AG04450 (cell line): ENCODE measurements around the gene JMJD8. TPM values are rescaled to one million over a fixed set of nuclear protein-coding genes. Genes with fewer than 3 reads are reported as not detected.

Source experiments
- CTCF ChIA-PET: fragments of 300-600, 350-600 bp; formaldehyde crosslinking; extraction: SDS; loops from one replicate; lab custom pipeline; 2022; ENCODE audit warnings: antibody characterized with exemption, inconsistent platforms; lab: Charles Lee
- POLR2A ChIA-PET: fragments of 350-600 bp; formaldehyde crosslinking; extraction: SDS; loops from one replicate; lab custom pipeline; 2021; ENCODE audit warnings: antibody characterized with exemption, inconsistent platforms; lab: Yijun Ruan, JAX
- DNase-seq: peaks from one replicate; pipeline ENCODE4 v3.0.0-alpha.2; 2011; ENCODE audit warnings: low read depth, low spot score
- H3K27ac ChIP-seq: one replicate; pipeline ENCODE4 v1.5.1; 2012; ENCODE audit warnings: low read depth, low read length, control low read depth
- H3K27me3 ChIP-seq: one replicate; pipeline ENCODE4 v1.6.0; 2012; ENCODE audit warnings: low read length; ENCODE audit not compliant: control insufficient read depth, insufficient read depth
- H3K4me3 ChIP-seq: 2 replicates; pipeline ENCODE4 v1.5.1; 2011; ENCODE audit warnings: mild to moderate bottlenecking, low read depth, low read length, control low read depth
- H3K9me3 ChIP-seq: 2 replicates; pipeline ENCODE4 v1.5.1; 2012; ENCODE audit warnings: low read length; ENCODE audit not compliant: control insufficient read depth, insufficient read depth
- CTCF ChIP-seq: IDR thresholded peaks from 2 replicates; pipeline ENCODE4 v1.5.1; 2011; ENCODE audit warnings: low read depth, low read length, control low read depth, inconsistent platforms
- polyA plus RNA-seq: library from polyadenylated mRNA; depleted of rRNA; stranded (reverse); fragments of >200 nt; gene quantifications from 2 replicates; pipeline ENCODE4 v1.2.3, GENCODE V29; 2011

JMJD8 gene
- polyA plus RNA-seq, 1 experiment: 33.1 TPM

- peak; percentile 50 for TF ChIP-seq CTCF
- Histone ChIP-seq H3K9me3 (no peaks in the 10 kb centered on the region; the same call in 1 of the 2 replicates), H3K27me3 (no peaks in the 10 kb centered on the region), H3K4me3 (no peak overlapping the region), H3K27ac (peak overlapping the region; percentile 39)
- POLR2A ChIA-PET: interaction anchor here (0.7 kb wide), 1 partner anchor 73 kb away, joined by 3 read pairs; no protein-coding TSS in a partner anchor
- CTCF ChIA-PET: interaction anchor here (1.0 kb wide), 1 partner anchor 16 kb away, joined by 3 read pairs; no protein-coding TSS in a partner anchor
- DNase-seq: peak; percentile 55
Measured at GRCh38 chr16:660459-661183, 23.5 kb downstream of the JMJD8 start.

- H3K27me3 ChIP-seq: no peaks in the 10 kb centered on the region
- ChIA-PET CTCF (no interaction called here), POLR2A (no interaction called here)
- no peak for TF ChIP-seq CTCF
- no peak for DNase-seq
- no peak overlapping the region for H3K4me3 ChIP-seq
- H3K9me3 ChIP-seq: no peaks in the 10 kb centered on the region; the same call in 1 of the 2 replicates
- H3K27ac ChIP-seq: no peak overlapping the region
Measured at GRCh38 chr16:660132-660458, 24.0 kb downstream of the JMJD8 start.

- Histone ChIP-seq H3K27ac (no peak overlapping the region), H3K4me3 (no peak overlapping the region), H3K9me3 (no peaks in the 10 kb centered on the region; the same call in 1 of the 2 replicates), H3K27me3 (no peaks in the 10 kb centered on the region)
- POLR2A ChIA-PET: no interaction called here
- TF ChIP-seq CTCF: no peak
- no peak for DNase-seq
- CTCF ChIA-PET: no interaction called here
Measured at GRCh38 chr16:659618-660017, 24.5 kb downstream of the JMJD8 start.

GRCh38 chr16:658679-659571 is 25.2 kb downstream of the JMJD8 start:
- ChIA-PET CTCF (no interaction called here), POLR2A (interaction anchor here (0.6 kb wide), 1 partner anchor 11 kb away, joined by 14 read pairs; no protein-coding TSS in a partner anchor)
- H3K27ac ChIP-seq: no peak overlapping the region
- no peak overlapping the region for H3K4me3 ChIP-seq
- H3K27me3 ChIP-seq: no peaks in the 10 kb centered on the region
- TF ChIP-seq CTCF: no peak
- H3K9me3 ChIP-seq: no peaks in the 10 kb centered on the region; the same call in 1 of the 2 replicates
- no peak for DNase-seq
